ENCODE measurements around the gene SORCS3.

SORCS3 gene

DNA sequence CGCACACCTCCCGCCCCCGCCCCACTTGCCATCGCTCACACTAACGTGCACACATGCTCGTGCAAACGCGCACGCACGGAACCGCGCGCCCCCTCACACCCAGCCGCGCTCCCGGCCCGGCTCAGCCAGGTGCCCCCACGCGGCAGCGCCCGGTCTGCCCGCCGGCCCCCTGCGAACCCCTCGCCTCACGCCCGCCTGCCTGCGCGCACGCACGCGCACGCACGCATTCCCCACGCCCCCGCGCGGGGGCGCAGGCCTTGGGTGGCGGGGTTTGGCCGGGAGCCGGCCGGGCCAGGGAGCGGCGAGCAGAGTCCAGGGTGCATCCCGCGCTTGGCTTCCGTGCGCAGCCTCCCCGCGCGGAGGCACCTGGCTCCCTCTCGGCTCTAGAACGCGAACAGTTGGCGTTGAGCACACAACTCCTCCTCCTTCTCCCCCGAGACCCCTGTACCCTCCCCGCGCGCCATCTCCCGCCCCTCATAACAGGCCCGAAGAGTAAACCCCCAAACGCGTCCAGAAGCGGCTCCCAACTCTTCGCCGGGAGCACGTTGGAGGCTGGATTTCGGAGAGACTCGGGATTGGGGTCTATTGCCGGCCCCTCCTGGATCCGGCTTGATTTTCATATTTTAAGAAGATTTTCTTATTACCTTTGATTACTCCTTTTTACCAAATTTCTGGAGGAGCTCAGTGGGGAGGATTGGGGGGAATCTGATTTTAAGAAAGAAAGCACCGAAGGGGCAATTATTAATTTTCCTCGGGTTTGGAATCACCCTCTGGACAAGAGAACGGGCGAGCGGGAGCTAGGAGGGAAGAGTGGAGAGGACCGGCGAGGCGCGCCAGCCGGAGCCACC, 527 bp upstream of the SORCS3 start:
- no peak for TF ChIP-seq POLR2A (IDR thresholded peaks at IDR 0.05; ENCODE audit: extremely low read depth, insufficient read length)
- TF ChIP-seq MYC (IDR thresholded peaks at IDR 0.05; ENCODE audit: low read depth, low read length): no peak
- TF ChIP-seq, protein P1, sequence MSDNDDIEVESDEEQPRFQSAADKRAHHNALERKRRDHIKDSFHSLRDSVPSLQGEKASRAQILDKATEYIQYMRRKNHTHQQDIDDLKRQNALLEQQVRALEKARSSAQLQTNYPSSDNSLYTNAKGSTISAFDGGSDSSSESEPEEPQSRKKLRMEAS (IDR thresholded peaks at IDR 0.05; ENCODE audit: low read depth, low read length): no peak
- TF ChIP-seq, protein P2, sequence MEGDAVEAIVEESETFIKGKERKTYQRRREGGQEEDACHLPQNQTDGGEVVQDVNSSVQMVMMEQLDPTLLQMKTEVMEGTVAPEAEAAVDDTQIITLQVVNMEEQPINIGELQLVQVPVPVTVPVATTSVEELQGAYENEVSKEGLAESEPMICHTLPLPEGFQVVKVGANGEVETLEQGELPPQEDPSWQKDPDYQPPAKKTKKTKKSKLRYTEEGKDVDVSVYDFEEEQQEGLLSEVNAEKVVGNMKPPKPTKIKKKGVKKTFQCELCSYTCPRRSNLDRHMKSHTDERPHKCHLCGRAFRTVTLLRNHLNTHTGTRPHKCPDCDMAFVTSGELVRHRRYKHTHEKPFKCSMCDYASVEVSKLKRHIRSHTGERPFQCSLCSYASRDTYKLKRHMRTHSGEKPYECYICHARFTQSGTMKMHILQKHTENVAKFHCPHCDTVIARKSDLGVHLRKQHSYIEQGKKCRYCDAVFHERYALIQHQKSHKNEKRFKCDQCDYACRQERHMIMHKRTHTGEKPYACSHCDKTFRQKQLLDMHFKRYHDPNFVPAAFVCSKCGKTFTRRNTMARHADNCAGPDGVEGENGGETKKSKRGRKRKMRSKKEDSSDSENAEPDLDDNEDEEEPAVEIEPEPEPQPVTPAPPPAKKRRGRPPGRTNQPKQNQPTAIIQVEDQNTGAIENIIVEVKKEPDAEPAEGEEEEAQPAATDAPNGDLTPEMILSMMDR (IDR thresholded peaks at IDR 0.05; ENCODE audit: low read depth, low read length): no peak
- no peak for DNase-seq (ENCODE audit: low read depth)
- H3K4me3 ChIP-seq (ENCODE audit: low read depth, low read length): no peak overlapping the region

DNA sequence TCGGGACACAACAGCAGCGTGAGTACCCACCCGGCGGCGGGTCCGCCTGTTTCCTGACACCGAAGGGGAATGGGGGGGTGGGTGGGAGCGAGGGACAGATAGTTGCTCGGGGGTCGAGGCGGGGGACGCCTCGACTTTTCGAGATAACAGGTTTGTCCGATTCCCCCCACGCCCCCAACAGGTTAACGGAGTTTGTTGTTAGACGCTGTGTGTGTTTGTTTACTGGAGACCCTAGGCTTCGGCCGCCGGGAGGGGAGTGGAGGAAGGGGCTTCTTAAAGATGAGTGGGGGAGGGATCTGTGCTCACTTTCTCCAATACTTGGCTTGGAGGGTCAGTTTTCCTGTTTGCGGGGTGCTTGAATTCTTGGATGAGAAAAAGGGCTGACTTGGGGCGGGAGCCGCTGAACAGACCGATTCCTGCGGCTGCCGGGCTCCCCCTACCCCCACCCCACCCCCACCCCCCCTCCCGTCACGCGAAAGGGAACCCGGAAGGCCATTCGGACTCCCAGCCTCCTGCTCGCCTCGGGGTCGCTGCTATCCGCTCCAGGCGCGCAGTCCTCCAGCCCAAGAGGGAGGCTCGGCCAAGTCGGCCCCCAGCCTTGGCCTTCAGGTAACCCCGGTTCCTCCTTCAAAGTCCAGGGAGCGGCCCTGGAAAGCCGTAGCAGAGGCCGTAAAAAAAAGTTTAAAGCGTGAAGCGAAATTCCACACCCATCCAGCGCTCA, 1.0 kb downstream of the SORCS3 start:
- no peak overlapping the region for H3K4me3 ChIP-seq (ENCODE audit: low read depth, low read length)
- TF ChIP-seq MYC (IDR thresholded peaks at IDR 0.05; ENCODE audit: low read depth, low read length) (no peak), POLR2A (IDR thresholded peaks at IDR 0.05; ENCODE audit: extremely low read depth, insufficient read length) (no peak)
- TF ChIP-seq, protein P1 (IDR thresholded peaks at IDR 0.05; ENCODE audit: low read depth, low read length): no peak
- TF ChIP-seq, protein P2 (IDR thresholded peaks at IDR 0.05; ENCODE audit: low read depth, low read length): no peak
- no peak for DNase-seq (ENCODE audit: low read depth)

DNA sequence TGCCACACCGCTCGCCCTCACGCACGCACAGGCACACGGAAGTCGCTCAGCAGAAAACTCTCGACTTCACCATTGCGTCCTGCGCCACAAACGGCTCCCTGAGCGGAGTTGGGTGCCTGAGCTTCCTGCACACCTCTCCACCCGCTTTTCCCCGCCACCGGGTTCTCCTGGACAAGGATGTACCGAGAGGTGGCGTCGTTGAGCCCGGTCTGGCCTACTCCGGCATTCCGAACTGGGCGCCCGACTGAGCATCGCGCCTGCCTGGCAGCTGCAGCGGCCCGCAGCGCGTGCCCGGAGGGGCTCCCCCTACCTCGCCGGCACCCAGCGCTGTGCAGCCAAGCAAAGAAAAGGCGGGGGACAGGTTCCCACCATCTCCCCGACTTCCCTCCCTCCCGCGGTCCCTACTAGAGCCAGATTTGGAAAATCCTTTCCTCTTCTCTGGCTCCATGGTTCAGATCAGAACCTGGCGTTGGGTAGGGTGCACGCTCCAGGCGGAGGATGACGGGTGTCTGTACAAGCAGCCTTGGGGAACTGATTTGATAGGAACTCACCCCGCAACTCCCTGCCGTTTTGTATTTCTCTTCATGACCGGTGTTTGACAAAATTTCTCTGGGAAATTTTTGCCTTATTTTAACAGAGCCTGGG, 1.7 kb downstream of the SORCS3 start:
- H3K4me3 ChIP-seq (ENCODE audit: low read depth, low read length): no peak overlapping the region
- no peak for TF ChIP-seq MYC (IDR thresholded peaks at IDR 0.05; ENCODE audit: low read depth, low read length)
- TF ChIP-seq, protein P1 (IDR thresholded peaks at IDR 0.05; ENCODE audit: low read depth, low read length): no peak
- TF ChIP-seq, protein P2 (IDR thresholded peaks at IDR 0.05; ENCODE audit: low read depth, low read length): no peak
- TF ChIP-seq POLR2A (IDR thresholded peaks at IDR 0.05; ENCODE audit: extremely low read depth, insufficient read length): no peak
- DNase-seq (ENCODE audit: low read depth): no peak

DNA sequence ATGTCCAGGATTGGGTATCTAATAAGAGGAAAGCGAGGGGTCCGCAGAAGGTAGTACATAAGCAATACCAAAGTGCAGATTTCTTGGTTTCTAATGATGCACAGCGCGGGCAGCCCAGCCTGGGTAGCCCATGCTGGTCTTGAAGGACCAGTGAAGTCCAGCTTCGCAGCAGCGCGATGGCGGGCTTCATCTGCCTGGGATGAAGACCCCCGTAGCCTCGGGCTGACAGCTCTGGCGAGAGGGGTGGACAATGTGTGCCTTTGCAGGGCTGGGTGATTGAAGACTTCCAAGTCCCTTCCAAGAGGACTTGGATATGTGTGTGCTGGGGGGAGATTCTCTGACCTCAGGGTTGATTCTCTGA, 2.2 kb downstream of the SORCS3 start:
- TF ChIP-seq, protein P2 (IDR thresholded peaks at IDR 0.05; ENCODE audit: low read depth, low read length): no peak
- TF ChIP-seq, protein P1 (IDR thresholded peaks at IDR 0.05; ENCODE audit: low read depth, low read length): no peak
- no peak for TF ChIP-seq POLR2A (IDR thresholded peaks at IDR 0.05; ENCODE audit: extremely low read depth, insufficient read length)
- TF ChIP-seq MYC (IDR thresholded peaks at IDR 0.05; ENCODE audit: low read depth, low read length): no peak
- no peak for DNase-seq (ENCODE audit: low read depth)
- H3K4me3 ChIP-seq (ENCODE audit: low read depth, low read length): no peak overlapping the region

DNA sequence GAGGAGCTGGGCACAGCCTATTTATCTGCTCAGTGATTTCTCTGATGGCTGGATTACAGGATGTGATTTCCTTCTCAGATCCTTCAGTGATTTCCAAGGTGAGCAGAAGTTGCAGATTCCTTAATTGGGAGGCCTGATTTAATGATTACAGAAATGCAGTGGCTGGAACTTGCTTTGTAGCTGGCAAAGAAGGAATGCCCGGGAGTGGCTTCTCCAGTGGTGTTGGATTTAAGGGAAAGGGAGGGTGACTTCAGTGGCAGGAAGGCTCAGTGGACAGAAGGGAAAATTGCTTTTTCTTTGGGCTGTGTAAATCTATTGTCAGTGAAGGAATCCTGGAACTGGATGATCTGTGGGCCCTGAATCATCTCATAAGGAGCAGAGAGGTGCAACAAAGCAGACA, 5.1 kb downstream of the SORCS3 start:
- TF ChIP-seq, protein P1 (IDR thresholded peaks at IDR 0.05; ENCODE audit: low read depth, low read length): no peak
- TF ChIP-seq, protein P2 (IDR thresholded peaks at IDR 0.05; ENCODE audit: low read depth, low read length): no peak
- TF ChIP-seq POLR2A (IDR thresholded peaks at IDR 0.05; ENCODE audit: extremely low read depth, insufficient read length) (no peak), MYC (IDR thresholded peaks at IDR 0.05; ENCODE audit: low read depth, low read length) (no peak)
- H3K4me3 ChIP-seq (ENCODE audit: low read depth, low read length): no peak overlapping the region
- DNase-seq (ENCODE audit: low read depth): no peak
